Activated CD4-positive, CD25-positive, alpha-beta regulatory T cell treated with anti-CD3 and anti-CD28 coated beads, Interleukin-2, amount 50 U/mL, for 24 hours (primary cell): ENCODE data around the gene LDLR.
"Not testable (repeated sequence)": the region's sequence is repeated elsewhere in the genome, so short reads cannot be mapped to it uniquely, and the experiment has no call there.

ENCODE experiments used
- ATAC-seq, 2 donors: fragments of 150-1000 bp; cut with Tn5 transposase; one replicate each; pipeline ENCODE4 v1.10.0; 2021; ENCODE audit warnings: mild to moderate bottlenecking in 1 of 2, moderate library complexity in 1 of 2

LDLR gene

DNA sequence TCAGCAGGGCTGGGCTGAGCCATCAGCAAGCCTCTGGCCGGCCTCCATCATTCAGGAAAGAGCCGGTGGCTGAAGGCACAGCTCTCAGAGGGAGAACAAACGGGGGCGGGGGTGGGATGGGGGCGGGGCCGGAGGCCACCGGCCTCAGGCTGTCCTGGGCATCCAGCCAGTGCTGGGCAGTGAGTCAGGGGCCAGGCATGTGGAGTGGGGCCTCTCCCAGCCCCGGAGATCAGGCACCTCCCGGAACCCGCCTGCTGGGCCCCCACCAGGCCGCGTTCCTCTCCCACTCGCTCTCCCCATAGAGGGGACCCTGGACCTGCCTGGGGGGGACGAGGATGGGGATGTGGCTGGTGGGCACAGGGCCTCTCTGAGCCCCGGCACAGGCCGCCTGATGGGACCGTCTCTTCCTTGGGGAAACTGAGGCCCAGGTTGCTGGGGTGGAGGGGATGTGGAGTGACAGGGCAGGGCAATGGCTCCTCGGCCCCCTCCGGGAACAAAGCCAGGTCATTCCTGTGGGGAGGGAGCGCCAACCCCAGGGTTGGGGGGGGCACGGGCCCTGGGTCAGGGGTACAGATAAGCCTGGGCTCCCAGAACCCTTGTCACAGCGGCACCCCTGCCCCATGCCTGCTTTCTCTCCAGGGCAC lies 53.4 kb downstream of the LDLR start:
- no peak for ATAC-seq

DNA sequence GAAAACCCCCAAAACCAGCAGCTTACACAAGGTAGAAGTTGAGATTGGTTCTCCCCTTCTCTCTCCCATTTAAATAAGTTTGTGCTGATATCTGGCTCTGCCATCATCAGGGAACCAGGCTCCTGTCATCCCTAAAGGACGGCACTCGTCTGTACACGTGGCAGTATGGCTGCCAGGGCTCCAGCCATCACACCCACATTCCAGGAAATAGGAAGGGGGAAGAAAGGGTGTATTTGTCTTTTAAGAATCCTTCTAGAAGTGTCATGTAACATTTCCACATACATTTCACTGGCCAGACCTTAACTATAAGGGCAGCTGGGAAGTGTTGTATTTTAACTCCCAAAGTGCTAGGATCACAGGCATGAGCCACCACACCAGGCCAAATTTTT lies 56.3 kb downstream of the LDLR start:
- no peak for ATAC-seq

GRCh38 chr19:11148001-11148400 lies 58.7 kb downstream of the LDLR start:
- no peak for ATAC-seq

GRCh38 chr19:11151181-11151580 lies 61.9 kb downstream of the LDLR start:
- no peak for ATAC-seq

DNA sequence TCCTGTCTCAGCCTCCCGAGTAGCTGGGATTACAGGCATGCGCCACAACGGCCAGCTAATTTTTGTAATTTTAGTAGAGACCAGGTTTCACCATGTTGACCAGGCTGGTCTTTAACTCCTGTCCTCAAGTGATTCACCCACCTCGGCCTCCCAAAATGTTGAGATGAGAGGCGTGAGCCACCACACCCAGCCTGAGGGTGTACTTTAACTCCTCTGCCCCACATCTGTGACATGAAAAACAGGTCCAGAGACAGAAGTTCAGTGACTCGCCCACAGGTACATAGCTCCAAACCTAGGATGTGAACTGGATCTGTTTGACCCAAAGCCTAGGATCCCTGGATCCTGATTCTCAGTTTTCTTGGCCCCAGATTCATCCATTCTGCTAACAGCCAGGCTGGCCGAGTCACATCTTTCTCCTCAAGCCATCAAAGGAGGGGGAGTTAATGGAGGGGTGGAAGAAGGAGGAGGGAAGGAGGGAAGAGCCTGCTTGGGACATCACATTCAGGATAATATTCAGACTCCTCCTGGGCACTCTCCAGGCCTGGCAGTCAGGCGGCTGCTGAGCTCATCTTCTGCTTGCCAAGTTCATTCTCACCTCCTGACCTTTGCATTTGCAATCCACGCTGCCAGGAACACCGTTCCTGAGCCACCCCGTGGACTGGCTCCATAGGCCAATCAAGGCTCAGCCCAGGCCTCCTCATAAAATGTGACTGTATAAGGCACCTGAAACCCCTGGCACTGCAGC lies 63.2 kb downstream of the LDLR start:
- ATAC-seq: no peak

DNA sequence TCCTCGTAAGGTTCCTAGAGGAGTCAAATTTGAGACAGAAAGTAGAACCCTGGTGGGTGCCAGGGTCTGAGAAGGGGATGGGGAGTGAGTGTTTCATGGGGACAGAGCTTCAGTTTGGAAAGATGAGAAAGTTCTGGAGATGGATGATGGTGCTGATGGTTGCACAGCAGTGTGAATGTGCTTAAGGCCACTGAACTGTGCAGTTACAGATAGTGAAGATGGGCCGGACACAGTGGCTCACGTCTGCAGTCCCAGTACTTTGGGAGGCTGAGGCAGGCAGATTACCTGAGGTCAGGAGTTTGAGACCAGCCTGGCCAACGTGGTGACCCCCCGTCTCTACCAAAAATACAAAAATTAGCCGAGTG lies 65.4 kb downstream of the LDLR start:
- no peak for ATAC-seq

DNA sequence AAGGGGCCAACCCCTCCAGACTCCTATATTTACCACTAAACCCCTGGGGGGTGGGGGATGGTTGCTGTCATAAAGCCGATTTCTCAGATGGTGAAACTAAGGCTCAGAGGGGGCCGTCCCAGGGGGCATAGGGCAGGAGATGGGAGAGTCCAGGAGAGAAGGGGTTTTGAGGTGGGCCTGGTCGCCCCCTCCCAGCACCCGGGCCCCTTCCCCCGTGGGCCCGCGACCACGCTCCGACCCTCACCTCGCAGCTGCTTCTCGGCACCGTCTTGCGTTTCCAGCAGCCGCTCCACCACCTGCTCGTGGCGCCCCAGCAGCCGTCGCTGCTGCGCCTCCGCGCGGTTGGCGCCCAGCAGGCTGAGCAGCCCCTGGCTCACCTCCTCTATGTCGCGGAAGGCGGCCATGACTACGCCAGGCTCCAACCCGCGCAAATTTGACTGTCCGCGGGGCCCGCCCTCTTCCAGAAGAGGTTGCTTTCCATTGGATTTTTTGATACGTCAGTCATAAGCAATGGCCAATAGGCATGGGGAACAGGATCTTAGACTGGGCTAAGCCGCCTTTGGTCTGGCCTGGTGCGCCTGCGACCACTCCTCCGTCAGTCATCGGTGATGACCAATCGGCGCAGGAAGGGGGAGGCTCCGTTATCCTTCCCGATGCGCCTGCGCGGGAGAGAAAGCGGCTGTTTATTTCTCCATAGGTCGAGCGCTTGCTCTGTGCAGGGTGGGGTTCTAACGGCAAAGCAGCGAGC lies 66.3 kb downstream of the LDLR start, which contains the start of gene SPC24:
TSS of gene SPC24 (minus strand) at position 410 of the 748 bp plus-strand sequence. CDS start at position 404, 6 bp downstream.
- ATAC-seq: peak; percentile 99

- no peak for ATAC-seq
Measured at GRCh38 chr19:11159598-11160439, 70.6 kb downstream of the LDLR start.

DNA sequence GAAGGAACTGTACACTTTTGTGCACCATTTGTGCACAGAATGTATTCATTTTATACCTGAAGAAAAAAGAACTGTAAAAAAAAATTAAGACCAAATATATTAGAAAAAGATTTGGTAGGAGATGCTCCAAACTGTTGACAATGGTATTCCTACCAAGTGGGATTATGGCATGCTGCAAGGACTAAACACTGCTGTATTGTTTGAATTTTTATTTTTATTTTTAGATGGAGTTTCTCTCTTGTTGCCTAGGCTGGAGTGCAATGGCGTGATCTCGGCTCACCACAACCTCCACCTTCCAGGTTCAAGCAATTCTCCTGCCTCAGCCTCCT lies 71.1 kb downstream of the LDLR start:
- ATAC-seq: not testable (repeated sequence)

- ATAC-seq: no peak
Measured at GRCh38 chr19:11164296-11164695, 75.0 kb downstream of the LDLR start.

DNA sequence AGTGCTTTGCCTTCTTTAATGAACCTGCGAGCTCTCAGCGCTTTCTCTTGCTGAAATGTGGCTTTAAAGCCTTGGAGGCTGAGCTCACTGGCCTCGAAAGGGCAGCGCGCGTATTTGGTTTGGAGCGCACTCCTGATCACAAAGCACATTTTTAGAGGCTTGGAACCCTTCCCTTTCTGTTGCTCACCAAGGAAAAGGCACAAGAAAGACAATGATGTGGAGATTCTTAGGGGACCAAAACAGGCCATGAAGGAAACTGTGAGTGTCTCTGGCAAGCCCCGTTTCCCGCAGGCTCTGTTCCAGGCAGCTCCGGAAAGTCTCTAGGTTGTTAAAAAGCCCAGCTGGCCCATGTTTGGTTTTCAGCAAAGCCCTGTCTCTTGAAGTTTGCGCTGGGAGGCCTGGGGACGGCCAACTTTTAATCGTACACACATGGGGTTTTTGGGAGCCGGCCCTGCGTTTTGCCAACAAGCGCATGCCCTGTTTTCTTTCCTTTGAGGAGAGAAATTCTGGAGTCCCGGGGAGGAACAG lies 75.7 kb downstream of the LDLR start:
- no peak for ATAC-seq

GRCh38 chr19:11165486-11166030 lies 76.3 kb downstream of the LDLR start:
- no peak for ATAC-seq

DNA sequence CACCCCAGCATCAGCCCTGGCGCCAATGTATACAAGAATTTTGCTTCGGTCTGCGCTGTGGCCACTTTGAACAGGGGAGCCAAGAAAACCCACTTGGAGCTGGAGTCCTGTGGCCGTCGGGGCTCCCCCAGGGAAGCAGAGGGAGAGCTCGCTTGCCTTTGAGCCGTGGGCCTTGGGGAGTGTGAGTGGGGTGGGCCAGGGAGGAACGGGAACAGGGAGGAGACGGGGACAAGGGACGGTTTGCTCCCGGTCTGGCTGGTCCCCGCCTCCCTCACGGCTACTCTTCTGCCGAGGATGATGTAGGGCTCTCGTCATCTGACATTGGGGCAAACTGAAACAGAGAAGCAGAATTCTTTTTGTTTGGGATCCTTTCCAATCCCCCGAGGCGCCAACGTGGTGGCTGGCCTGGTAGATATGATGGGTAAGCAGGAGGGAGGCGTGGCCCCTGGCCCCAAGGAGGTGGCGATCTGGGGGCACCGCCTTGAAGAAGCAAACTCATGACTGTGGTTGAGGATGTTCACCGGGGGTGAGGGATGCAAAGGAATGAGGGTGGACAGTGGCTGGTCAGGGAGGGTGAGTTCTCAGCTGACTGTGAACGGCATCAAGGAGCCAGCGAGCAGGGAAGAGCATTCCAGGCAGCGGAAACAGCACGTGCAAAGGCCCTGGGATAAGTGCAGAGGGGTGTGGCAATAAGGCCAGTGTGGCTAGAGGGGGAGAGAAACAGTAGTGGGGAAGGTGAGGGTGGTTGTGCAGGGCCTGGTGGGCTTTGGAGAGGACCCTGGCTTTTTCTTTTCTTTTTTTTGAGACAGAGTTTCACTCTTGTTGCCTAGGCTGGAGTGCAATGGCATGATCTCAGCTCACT lies 77.2 kb downstream of the LDLR start:
- no peak for ATAC-seq

GRCh38 chr19:11168568-11168967 lies 79.3 kb downstream of the LDLR start:
- no peak for ATAC-seq

GRCh38 chr19:11169896-11170678 lies 80.8 kb downstream of the LDLR start:
- no peak for ATAC-seq

DNA sequence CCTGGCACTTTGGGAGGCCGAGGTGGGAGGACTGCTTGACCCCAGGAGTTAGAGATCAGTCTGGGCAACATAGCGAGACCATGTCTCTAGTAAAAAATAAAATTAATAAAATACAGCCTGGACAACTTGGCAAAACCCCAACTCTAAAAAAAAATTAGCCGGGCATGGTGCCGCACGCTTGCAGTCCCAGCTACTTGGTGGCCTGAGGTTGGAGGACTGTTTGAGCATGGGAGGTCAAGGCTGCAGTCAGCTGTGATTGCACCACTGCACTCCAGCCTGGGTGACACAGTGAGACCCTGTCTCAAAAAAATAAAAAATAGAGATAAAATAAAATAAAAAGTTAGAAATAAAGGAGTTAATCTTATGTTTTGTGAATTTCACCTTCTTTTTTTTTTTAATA lies 81.9 kb downstream of the LDLR start:
- no peak for ATAC-seq

- ATAC-seq: no peak
Measured at GRCh38 chr19:11172576-11172975, 83.3 kb downstream of the LDLR start.

GRCh38 chr19:11173516-11174155 lies 84.4 kb downstream of the LDLR start:
- no peak for ATAC-seq

- ATAC-seq: no peak
Measured at GRCh38 chr19:11174336-11174735, 85.1 kb downstream of the LDLR start.

DNA sequence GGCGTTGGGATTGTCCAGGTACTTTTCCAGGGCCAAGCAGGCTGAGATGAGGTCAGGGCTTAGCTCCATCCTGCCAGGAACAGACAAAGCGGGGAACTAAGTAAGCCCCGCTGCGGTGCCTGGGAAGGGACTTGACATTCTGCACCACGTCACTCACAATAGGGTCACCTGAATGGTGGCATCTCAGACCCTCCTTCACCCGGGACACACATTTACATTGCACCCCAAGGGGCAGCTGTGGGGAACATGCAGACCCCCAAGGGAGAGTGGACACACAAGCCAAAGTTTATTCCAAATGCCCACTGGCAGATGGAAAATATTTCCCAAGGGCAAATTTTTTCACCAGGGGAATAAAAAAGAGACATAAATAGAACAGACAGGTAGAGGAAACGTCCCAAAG lies 86.7 kb downstream of the LDLR start:
- ATAC-seq: no peak
